ENCODE measurements around the gene DDX1. TPM values are rescaled to one million over a fixed set of nuclear protein-coding genes. Genes with fewer than 3 reads are reported as not detected.

The DDX1 gene
- polyA plus RNA-seq, 3 donors = 164 to 206 (median 169) TPM

- peak in 1 of 11 donors; percentile 36 for DNase-seq (ENCODE audit: extremely low read depth in 1 of 11, low read depth in 9 of 11, low spot score in 4 of 11)
Measured at GRCh38 chr2:15583826-15584225, 7.8 kb upstream of the DDX1 start.

GRCh38 chr2:15584316-15584715, 7.4 kb upstream of the DDX1 start:
- DNase-seq (ENCODE audit: extremely low read depth in 1 of 11, low read depth in 9 of 11, low spot score in 4 of 11) = no peak

GRCh38 chr2:15584767-15585469, 6.8 kb upstream of the DDX1 start:
- DNase-seq (ENCODE audit: extremely low read depth in 1 of 11, low read depth in 9 of 11, low spot score in 4 of 11) = no peak

GRCh38 chr2:15588329-15588919, 3.2 kb upstream of the DDX1 start:
- DNase-seq (ENCODE audit: extremely low read depth in 1 of 11, low read depth in 9 of 11, low spot score in 4 of 11) = peak in 7 of 11 donors; percentile 26 to 69 (median 51)

GRCh38 chr2:15591373-15591691, 336 bp upstream of the DDX1 start:
- no peak for DNase-seq (ENCODE audit: extremely low read depth in 1 of 11, low read depth in 9 of 11, low spot score in 4 of 11)

GRCh38 chr2:15593327-15593705, 1.6 kb downstream of the DDX1 start:
- DNase-seq (ENCODE audit: extremely low read depth in 1 of 11, low read depth in 9 of 11, low spot score in 4 of 11) = no peak

- DNase-seq (ENCODE audit: extremely low read depth in 1 of 11, low read depth in 9 of 11, low spot score in 4 of 11) = no peak
Measured at GRCh38 chr2:15594291-15595256, 2.9 kb downstream of the DDX1 start.

GRCh38 chr2:15595342-15595905, 3.8 kb downstream of the DDX1 start:
- no peak for DNase-seq (ENCODE audit: extremely low read depth in 1 of 11, low read depth in 9 of 11, low spot score in 4 of 11)

GRCh38 chr2:15595936-15596335, 4.3 kb downstream of the DDX1 start:
- no peak for DNase-seq (ENCODE audit: extremely low read depth in 1 of 11, low read depth in 9 of 11, low spot score in 4 of 11)

GRCh38 chr2:15596350-15596749, 4.7 kb downstream of the DDX1 start:
- DNase-seq (ENCODE audit: extremely low read depth in 1 of 11, low read depth in 9 of 11, low spot score in 4 of 11) = no peak

- no peak for DNase-seq (ENCODE audit: extremely low read depth in 1 of 11, low read depth in 9 of 11, low spot score in 4 of 11)
Measured at GRCh38 chr2:15596968-15597367, 5.3 kb downstream of the DDX1 start.

- DNase-seq (ENCODE audit: extremely low read depth in 1 of 11, low read depth in 9 of 11, low spot score in 4 of 11) = no peak
Measured at GRCh38 chr2:15599994-15600393, 8.3 kb downstream of the DDX1 start.

GRCh38 chr2:15601681-15602080, 10.0 kb downstream of the DDX1 start:
- DNase-seq (ENCODE audit: extremely low read depth in 1 of 11, low read depth in 9 of 11, low spot score in 4 of 11) = no peak

GRCh38 chr2:15602393-15602792, 10.7 kb downstream of the DDX1 start:
- DNase-seq (ENCODE audit: extremely low read depth in 1 of 11, low read depth in 9 of 11, low spot score in 4 of 11) = no peak

- no peak for DNase-seq (ENCODE audit: extremely low read depth in 1 of 11, low read depth in 9 of 11, low spot score in 4 of 11)
Measured at GRCh38 chr2:15603044-15603765, 11.5 kb downstream of the DDX1 start.

- no peak for DNase-seq (ENCODE audit: extremely low read depth in 1 of 11, low read depth in 9 of 11, low spot score in 4 of 11)
Measured at GRCh38 chr2:15603948-15604347, 12.3 kb downstream of the DDX1 start.

GRCh38 chr2:15605721-15606120, 14.1 kb downstream of the DDX1 start:
- DNase-seq (ENCODE audit: extremely low read depth in 1 of 11, low read depth in 9 of 11, low spot score in 4 of 11) = no peak

- no peak for DNase-seq (ENCODE audit: extremely low read depth in 1 of 11, low read depth in 9 of 11, low spot score in 4 of 11)
Measured at GRCh38 chr2:15606481-15607441, 15.1 kb downstream of the DDX1 start.

All from renal cortex interstitium (tissue), 11 donors.